Measurements from ENCODE around the gene PPIL1.
"Not testable (repeated sequence)": the region's sequence is repeated elsewhere in the genome, so short reads cannot be mapped to it uniquely, and the experiment has no call there.

PPIL1 gene
- 17.1 to 53.7 (median 19.2) reads per million in 4 experiments for total RNA-seq

- peak; percentile 81 for DNase-seq
These were observed at the start of gene PPIL1 for GRCh38 chr6:36874443-36875249. PPIL1 (minus strand) TSS chr6:36874803; CDS start chr6:36874772, 31 bp downstream.

- no peak for DNase-seq
These were observed 49.5 kb upstream of the PPIL1 start for GRCh38 chr6:36924131-36924530.

DNA sequence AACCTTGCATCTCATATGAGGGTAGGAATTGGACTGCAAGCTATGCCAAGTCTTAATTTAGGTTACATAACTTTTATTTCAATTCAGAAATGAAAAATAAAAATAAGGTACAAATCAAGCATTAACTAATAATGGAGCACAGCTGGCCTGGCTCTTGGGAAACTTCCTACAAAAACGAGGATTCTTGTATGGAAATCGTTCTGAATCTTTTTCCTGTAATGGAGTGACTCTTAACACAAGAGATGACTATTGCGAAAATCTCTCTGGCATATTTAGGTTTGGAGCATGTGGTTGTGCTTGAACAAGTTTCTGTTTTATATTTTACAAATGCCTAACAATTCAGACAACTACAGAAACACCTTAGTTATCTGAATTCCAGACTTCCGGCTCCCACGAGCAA is 45.9 kb upstream of the PPIL1 start:
- DNase-seq: no peak

- DNase-seq: no peak
These were observed 45.4 kb upstream of the PPIL1 start for GRCh38 chr6:36920049-36920448.

GRCh38 chr6:36917541-36918193 is 43.1 kb upstream of the PPIL1 start:
- no peak for DNase-seq

DNA sequence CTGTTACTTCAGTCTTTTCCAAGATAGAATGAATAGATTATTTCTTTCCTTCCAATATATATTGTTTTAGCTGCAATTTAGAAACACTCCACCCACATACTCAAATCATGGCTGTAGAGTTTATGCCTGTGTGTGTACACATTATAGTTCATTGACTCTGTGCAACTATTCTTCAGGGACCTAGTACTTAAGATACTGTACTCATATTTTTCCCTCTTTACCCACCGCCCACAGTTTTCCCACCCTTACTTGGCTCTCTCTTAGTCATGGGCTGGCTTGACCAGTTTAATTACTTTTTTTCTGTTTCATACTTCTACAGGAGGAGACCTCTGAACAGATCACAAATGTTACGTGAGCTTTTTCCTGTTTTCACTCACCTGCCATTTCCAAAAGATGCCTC is 41.5 kb upstream of the PPIL1 start:
- DNase-seq: no peak

- no peak for DNase-seq
These were observed 41.0 kb upstream of the PPIL1 start for GRCh38 chr6:36915599-36915998.

DNA sequence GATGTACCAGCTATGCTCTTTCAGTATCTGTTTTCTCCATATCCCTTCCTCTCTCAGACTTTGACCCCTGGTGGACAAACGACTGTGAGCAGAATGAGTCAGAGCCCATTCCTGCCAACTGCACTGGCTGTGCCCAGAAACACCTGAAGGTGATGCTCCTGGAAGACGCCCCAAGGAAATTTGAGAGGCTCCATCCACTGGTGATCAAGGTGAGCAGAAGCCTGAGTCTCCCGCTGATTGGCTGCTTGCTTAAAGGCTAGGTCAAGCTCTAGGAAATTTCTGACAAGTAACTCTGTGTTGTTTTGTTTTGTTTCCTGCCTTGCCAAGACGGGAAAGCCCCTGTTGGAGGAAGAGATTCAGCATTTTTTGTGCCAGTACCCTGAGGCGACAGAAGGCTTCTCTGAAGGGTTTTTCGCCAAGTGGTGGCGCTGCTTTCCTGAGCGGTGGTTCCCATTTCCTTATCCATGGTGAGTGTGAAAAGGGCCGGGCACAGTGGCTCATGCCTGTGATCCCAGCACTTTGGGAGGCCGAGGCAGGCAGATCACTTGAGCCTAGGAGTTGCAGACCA is 39.7 kb upstream of the PPIL1 start:
- no peak for DNase-seq

DNA sequence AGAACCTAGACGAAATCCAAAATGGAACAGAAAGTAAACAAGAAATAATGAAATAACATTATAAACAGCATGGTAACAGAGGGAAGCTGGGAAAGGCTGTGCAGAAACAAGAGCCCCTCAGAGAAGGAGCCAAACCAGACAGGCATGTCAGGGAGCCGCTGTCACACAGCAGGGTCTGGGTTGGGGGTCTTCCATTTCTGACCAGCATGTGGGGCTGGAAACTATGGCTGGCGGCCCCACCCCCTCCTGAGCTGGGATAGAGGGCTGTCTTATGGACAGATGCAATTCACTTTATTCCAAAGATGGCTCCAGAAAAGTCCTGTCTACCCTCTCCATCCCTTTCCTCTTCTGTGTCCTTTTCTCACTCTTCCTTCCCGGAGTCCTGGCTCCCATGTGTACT is 38.5 kb upstream of the PPIL1 start:
- DNase-seq: no peak

- no peak for DNase-seq
These were observed 38.0 kb upstream of the PPIL1 start for GRCh38 chr6:36912586-36912985.

DNA sequence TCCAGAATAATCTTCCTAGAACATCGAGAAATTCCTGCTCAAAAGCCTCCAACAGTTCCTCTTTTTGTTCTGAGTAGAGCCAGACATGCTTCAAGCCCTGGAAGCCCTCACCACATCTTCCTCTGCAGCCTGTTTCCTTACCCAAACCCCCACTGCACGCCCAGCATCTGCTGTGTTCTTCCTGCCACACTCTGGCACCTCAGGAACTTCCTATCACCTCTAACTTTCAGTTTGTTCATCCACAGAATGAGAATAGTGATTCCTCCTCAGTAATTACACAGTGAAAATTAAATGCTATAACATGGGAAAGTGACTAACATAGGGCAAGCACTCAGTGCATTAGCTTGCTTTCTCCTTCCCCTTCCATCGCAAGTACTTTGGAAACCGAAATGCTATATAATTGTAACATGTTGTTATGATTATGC is 37.4 kb upstream of the PPIL1 start:
- DNase-seq: no peak

GRCh38 chr6:36908747-36909146 is 34.1 kb upstream of the PPIL1 start:
- no peak for DNase-seq

GRCh38 chr6:36907781-36908180 is 33.2 kb upstream of the PPIL1 start:
- DNase-seq: no peak

GRCh38 chr6:36906539-36907325 is 32.1 kb upstream of the PPIL1 start:
- DNase-seq: no peak

DNA sequence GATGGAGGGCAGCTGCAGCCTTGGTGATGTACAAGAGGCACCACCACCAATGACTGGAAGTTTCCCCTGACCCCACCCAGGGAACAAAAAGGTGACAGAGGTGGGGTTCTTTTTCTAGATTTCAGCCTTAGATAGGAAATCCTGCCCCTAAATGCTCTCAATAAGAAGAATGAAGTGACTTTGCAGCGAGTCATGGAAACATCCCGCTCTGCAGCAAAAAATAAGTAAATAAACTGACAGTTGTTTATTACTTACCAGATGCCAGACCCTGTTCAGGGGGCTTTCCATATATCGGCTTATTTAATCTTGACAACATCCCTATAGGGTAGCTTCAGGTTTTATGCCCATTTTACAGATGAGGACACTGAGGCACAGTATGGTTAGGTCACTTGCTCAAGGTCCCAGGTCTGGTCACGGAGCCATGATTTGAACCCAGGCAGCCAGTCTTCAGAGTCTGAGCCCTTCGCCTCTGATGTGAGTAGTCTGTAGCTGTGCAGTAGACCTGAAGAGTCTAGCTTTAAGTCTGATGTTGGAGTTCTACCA is 30.3 kb upstream of the PPIL1 start:
- DNase-seq: no peak

DNA sequence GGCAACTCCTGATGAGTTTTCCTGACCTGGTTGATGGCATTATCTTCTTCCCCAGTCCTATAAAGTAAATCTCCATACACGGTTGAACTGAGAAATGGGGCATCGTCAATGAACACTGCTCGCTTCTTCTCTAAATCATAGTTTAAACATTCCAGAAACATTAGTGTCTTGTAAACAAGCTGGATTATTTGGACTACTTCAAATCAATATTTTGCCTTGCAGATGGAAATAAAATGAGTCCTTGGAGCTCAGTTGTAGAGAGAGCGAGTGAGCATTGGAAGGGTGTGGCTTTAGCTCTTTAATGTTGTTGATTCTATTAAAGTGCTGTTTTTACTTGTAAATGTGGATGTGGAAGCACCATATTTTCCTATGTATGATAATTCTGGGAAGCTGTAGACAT is 29.5 kb upstream of the PPIL1 start:
- no peak for DNase-seq

- DNase-seq: no peak
These were observed 23.0 kb upstream of the PPIL1 start for GRCh38 chr6:36897609-36898008.

- no peak for DNase-seq
These were observed 19.7 kb upstream of the PPIL1 start for GRCh38 chr6:36893976-36894932.

GRCh38 chr6:36891153-36891552 is 16.6 kb upstream of the PPIL1 start:
- not testable (repeated sequence) for DNase-seq

DNA sequence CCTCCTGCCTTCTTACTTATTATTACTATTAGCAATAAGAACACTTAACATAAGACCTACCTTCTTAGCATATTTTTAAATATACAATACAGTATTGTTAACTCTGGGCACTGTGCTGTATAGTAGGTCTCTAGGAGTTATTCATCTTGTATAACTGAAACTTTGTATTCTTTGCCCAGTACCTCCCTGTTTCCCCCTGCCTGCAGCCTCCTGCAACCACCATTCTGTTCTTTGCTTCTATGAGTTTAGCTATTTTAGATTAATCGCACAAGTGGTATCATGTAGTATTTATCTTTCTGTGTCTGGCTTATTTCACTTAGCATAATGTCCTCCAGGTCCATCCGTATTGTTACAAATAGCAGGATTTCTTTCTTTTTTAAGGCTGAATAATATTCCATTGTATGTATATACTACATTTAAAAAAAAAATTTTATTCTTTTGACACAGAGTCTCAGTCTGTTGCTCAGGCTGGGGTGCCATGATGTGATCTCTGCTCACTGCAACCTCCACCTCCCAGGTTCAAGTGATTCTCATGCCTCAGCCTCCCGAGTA is 15.6 kb upstream of the PPIL1 start:
- DNase-seq: no peak

All from effector CD8-positive, alpha-beta T cell (primary cell).